PFSK-1 (cell line): Measurements from ENCODE around the gene CYP27C1.

Experiments used
- POLR2AphosphoS5 ChIP-seq: IDR thresholded peaks from 2 replicates; pipeline ENCODE4 v1.6.1; 2012; ENCODE audit warnings: low read depth, mild to moderate bottlenecking, control low read depth, low read length, moderate library complexity
- REST ChIP-seq, 2 experiments: IDR thresholded peaks; 2 replicates each; pipeline versions ENCODE4 v1.6.1 to v1.8.0; 2011 to 2012; ENCODE audit warnings: low read depth in 2 of 2, low read length in 2 of 2, control low read depth in 1 of 2, inconsistent platforms in 1 of 2, mild to moderate bottlenecking in 1 of 2, moderate library complexity in 1 of 2; ENCODE audit not compliant: insufficient read depth in 1 of 2
- SIN3A ChIP-seq: IDR thresholded peaks from 2 replicates; pipeline ENCODE4 v1.6.1; 2012; ENCODE audit warnings: mild to moderate bottlenecking, low read length, moderate library complexity, borderline replicate concordance; ENCODE audit not compliant: insufficient read depth

- no peak for TF ChIP-seq POLR2AphosphoS5
- TF ChIP-seq SIN3A, result no peak
- no peak for TF ChIP-seq REST (IDR thresholded peaks at IDR 0.05; ENCODE audit: insufficient read depth in 1 of 2, low read depth in 2 of 2, low read length in 2 of 2)
Observed at GRCh38 chr2:127175751-127176354, 44.2 kb downstream of the CYP27C1 start.
